IPS-18a (cell line): ENCODE data around the gene LYRM4.

Experiments used
- H3K27ac ChIP-seq: one replicate; pipeline ENCODE4 v1.5.1; 2013; ENCODE audit warnings: low read length
- H3K27me3 ChIP-seq: one replicate; pipeline ENCODE4 v1.6.1; 2013; ENCODE audit warnings: mild to moderate bottlenecking, low read length; ENCODE audit not compliant: control insufficient read depth, insufficient read depth
- H3K36me3 ChIP-seq: one replicate; pipeline ENCODE4 v1.6.1; 2013; ENCODE audit warnings: low read depth, low read length; ENCODE audit not compliant: control insufficient read depth
- H3K4me1 ChIP-seq: one replicate; pipeline ENCODE4 v1.6.1; 2013; ENCODE audit warnings: low read depth, low read length; ENCODE audit not compliant: control insufficient read depth
- H3K4me3 ChIP-seq: one replicate; pipeline ENCODE4 v1.5.1; 2013; ENCODE audit warnings: low read length
- H3K9ac ChIP-seq: one replicate; pipeline ENCODE4 v1.6.1; 2013; ENCODE audit warnings: mild to moderate bottlenecking, low read length, moderate library complexity
- H3K9me3 ChIP-seq: one replicate; pipeline ENCODE4 v1.6.1; 2013; ENCODE audit warnings: low read depth, low read length; ENCODE audit not compliant: control insufficient read depth

Gene LYRM4

DNA sequence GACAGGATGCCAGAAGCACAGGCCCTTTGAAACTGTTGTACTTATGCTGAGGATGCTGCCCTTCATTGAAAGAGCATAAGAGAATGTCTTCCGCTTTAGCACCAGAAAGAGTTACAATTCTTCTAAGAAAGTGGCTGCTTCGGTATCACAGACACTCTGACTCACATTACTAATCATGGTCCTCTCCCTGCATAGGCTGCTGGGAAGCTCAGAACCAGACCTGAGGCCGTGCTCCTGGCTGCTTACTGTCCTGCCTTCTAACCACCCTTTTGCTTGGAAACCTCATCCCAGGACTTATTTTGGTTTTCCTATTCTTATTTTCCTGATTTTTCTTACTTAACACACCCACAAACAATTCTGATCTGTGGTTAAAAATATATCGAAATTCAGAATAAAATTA, 22.9 kb downstream of the LYRM4 start:
- no peaks in the 10 kb centered on the region for H3K9me3 ChIP-seq
- no peak overlapping the region for H3K4me3 ChIP-seq
- no peak overlapping the region for H3K27ac ChIP-seq
- no peak overlapping the region for H3K9ac ChIP-seq
- no peaks in the 10 kb centered on the region for H3K36me3 ChIP-seq
- H3K4me1 ChIP-seq, result peaks cover 12% of the 10 kb centered on the region
- H3K27me3 ChIP-seq, result no peaks in the 10 kb centered on the region

DNA sequence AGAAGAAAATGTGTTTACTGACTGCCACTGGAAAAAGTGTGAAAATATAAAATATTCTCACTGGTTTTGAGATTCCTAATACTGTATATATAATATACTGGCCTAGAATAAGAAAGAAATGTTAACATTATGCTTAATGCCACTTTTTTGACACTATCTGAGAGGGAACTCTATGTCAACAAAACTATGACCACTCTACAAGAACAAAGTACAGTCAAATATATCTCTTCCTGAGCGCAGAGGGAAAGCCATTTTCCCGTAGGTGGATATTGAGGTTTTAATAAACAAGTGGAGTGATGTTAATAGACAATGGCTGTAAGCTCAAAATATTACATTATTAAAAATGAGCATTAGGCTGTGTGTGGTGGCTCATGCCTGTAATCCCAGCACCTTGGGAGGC, 24.9 kb downstream of the LYRM4 start:
- H3K27ac ChIP-seq, result no peak overlapping the region
- H3K4me1 ChIP-seq, result peaks cover 9% of the 10 kb centered on the region

DNA sequence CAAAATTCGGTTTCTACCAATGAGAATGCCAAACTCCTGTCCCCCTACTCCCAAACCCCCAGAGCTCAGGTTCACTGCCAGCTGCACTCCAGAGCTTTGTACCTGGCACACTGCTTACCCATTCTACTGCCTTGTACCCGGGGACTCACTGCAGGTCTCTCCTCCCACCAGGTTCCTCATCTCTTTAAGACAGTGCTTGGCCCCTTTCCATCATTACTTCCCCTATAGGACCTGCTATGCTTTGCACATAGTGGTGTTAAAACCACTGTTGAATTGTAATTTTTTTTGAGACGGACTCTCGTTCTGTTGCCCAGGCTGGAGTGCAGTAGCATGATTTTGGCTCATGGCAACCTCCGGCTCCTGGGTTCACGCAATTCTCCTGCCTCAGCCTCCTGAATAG, 25.9 kb downstream of the LYRM4 start:
- Histone ChIP-seq H3K27ac (no peak overlapping the region), H3K9ac (no peak overlapping the region), H3K4me3 (no peak overlapping the region), H3K4me1 (peaks cover 9% of the 10 kb centered on the region), H3K36me3 (no peaks in the 10 kb centered on the region), H3K9me3 (no peaks in the 10 kb centered on the region), H3K27me3 (no peaks in the 10 kb centered on the region)

More for the DNA sequence above, 24.9 kb downstream of the LYRM4 start:
- Histone ChIP-seq H3K9me3 (no peaks in the 10 kb centered on the region), H3K4me3 (no peak overlapping the region), H3K36me3 (no peaks in the 10 kb centered on the region), H3K27me3 (no peaks in the 10 kb centered on the region), H3K9ac (no peak overlapping the region)

DNA sequence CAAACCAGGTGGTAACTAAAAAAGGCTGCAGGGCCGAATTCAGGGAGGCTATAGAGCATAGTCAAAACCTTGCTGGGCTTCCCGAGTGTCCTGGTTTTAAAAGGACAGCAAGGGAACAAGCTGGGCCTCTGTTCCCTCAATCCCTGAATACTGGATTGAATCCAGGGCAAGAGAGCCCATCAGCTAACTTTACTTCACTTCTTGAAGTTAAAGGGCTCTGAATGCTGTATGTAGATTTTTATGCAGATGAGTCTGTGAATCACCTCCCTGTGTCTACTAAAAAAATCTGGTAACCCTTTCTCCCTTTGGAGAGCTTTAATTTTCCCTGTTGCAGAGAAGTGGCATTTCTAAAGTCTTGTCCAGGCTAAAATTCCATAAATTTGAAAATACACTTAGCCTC, 29.5 kb downstream of the LYRM4 start:
- Histone ChIP-seq H3K9me3 (no peaks in the 10 kb centered on the region), H3K36me3 (no peaks in the 10 kb centered on the region), H3K4me1 (peaks cover 9% of the 10 kb centered on the region), H3K27ac (no peak overlapping the region), H3K4me3 (no peak overlapping the region), H3K9ac (no peak overlapping the region), H3K27me3 (no peaks in the 10 kb centered on the region)

DNA sequence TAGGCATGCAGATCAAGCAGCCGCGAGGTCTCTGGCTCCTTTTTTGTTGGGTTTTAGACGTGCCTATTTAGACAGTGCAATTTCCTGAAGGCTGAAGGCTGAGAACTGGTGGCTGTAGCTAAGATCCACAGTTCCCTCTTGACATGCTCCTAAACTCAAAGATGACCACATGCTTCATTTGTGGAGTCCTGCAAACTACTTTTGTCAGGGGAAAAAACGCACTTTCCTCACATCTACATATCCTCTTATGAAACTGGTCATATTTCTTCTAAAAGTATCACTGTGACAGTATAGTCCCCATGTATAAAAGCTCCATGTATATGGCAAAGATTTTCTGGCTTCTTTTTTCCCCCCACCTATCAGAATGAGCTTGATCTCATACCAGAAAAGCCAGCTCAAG, 30.7 kb downstream of the LYRM4 start:
- Histone ChIP-seq H3K9me3 (no peaks in the 10 kb centered on the region), H3K27me3 (no peaks in the 10 kb centered on the region), H3K4me3 (no peak overlapping the region), H3K9ac (no peak overlapping the region), H3K36me3 (no peaks in the 10 kb centered on the region), H3K4me1 (peaks cover 9% of the 10 kb centered on the region), H3K27ac (no peak overlapping the region)

DNA sequence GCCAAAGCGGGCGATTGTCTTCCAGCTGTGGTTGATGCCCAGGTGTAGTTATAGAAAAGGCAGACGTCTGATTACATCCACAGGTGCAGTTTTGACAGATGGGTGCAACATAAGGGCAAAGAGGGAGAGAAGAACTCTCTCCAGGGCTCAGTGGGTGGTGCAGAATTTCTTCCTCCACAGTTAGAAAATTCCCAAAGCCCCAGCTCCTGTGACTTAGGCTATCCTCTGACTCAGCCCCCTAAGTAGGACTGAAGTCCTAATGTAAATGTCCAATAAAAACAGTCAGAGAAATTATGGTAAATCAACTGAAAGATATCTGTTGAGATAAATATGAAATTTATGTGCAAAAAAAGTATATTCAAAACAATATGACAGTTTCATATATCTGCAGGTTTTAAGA, 31.4 kb downstream of the LYRM4 start:
- Histone ChIP-seq H3K9me3 (no peaks in the 10 kb centered on the region), H3K36me3 (no peaks in the 10 kb centered on the region), H3K4me3 (no peak overlapping the region), H3K27ac (no peak overlapping the region), H3K9ac (no peak overlapping the region), H3K4me1 (peaks cover 9% of the 10 kb centered on the region), H3K27me3 (no peaks in the 10 kb centered on the region)

DNA sequence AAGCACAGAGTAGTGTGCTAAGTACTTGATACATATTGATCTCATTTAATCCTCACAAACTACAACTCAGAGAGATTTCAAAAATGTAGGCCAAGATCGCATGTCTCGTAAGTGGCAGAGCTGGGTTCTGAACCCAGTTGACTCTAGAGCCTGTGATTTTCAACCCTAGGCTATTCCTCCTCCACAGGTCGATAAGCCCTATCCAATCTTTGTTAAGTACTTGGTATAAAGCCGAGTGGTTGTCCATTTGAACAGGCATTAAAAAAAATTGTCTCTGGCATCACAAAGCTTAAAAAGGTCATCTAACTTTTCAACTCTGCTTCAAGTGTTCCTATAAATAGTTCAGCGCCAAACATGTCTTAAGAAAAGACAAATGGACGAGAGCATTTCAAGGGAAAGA, 37.4 kb downstream of the LYRM4 start:
- Histone ChIP-seq H3K4me1 (peaks cover 4% of the 10 kb centered on the region), H3K9me3 (no peaks in the 10 kb centered on the region), H3K9ac (no peak overlapping the region), H3K27ac (no peak overlapping the region), H3K36me3 (no peaks in the 10 kb centered on the region), H3K27me3 (no peaks in the 10 kb centered on the region), H3K4me3 (no peak overlapping the region)

DNA sequence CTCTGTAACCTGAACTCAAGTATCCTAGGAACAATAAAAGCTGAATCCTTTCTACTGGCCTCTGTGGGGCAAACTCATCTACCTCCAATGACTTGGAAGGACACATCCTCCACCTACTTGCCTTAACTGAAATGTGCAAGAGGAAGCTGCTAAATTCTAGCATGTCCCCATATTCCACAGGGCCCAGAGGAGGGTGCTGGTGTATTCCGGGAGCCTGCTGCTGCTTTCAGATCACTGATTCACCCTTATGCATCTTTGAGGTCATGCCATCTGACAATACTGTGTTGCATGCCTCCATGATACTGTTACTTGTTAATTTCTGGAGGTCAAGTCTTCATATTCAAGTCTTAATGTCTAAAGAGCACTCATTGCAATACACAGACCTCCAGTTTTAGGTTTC, 40.3 kb downstream of the LYRM4 start:
- Histone ChIP-seq H3K27me3 (no peaks in the 10 kb centered on the region), H3K9me3 (no peaks in the 10 kb centered on the region), H3K9ac (no peak overlapping the region), H3K27ac (no peak overlapping the region), H3K4me1 (peaks cover 4% of the 10 kb centered on the region), H3K36me3 (no peaks in the 10 kb centered on the region), H3K4me3 (no peak overlapping the region)

DNA sequence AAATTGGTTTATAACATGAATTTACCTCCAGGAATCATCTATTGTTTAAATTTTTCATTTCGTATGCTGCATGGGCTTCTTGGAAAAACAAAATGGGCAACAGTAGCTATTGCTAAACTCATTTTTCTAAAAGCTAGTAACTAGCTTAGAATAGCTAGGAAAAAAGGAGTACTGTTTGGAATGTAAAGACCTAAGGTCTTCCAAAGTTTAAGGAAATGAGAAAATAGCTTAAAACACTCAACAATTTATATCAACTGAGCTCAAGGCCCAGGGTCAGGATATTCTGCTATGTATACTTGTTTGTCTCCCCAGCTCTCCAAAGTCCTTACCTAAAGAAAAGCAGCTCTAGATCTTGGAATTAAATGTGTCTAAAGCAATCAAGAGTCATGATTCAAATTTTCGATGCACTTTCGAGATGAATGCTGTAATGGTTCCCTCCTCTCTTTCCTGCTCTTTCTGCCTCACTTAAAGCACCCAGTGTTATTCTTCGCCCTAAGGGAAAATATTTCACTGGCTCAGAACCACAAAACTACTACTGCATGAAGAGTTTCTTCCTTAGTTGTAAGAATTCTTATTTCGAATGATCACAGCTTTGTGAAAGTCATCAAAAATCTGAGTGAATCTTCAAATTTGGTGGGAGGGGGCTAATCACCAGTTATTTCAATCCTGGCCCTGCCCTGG, 41.6 kb downstream of the LYRM4 start:
- no peak overlapping the region for H3K9ac ChIP-seq
- H3K9me3 ChIP-seq, result no peaks in the 10 kb centered on the region
- no peak overlapping the region for H3K4me3 ChIP-seq
- H3K4me1 ChIP-seq, result peaks cover 4% of the 10 kb centered on the region
- no peaks in the 10 kb centered on the region for H3K27me3 ChIP-seq
- no peaks in the 10 kb centered on the region for H3K36me3 ChIP-seq
- no peak overlapping the region for H3K27ac ChIP-seq

DNA sequence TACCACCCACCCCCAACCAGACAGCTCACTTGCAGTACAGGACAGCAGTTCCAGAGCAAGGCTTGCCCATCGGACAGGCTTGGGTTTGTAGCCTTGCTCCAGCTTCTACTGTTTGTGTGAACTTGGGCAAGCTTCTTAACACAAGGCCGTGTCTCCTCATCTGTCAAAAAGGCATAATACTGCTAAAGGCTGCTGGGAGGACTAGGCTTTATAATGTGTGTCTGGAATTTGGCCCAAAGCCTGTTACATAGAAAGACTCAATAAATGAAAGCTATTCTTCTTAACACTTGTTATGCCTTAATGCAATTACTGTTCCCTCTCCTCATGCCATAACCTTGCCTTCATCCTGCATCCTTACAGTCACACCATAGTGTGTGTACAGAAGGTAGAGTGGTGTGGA, 43.4 kb downstream of the LYRM4 start:
- Histone ChIP-seq H3K4me1 (peaks cover 4% of the 10 kb centered on the region), H3K4me3 (no peak overlapping the region), H3K36me3 (peaks cover 11% of the 10 kb centered on the region), H3K27ac (no peak overlapping the region), H3K9ac (no peak overlapping the region), H3K9me3 (no peaks in the 10 kb centered on the region), H3K27me3 (no peaks in the 10 kb centered on the region)

DNA sequence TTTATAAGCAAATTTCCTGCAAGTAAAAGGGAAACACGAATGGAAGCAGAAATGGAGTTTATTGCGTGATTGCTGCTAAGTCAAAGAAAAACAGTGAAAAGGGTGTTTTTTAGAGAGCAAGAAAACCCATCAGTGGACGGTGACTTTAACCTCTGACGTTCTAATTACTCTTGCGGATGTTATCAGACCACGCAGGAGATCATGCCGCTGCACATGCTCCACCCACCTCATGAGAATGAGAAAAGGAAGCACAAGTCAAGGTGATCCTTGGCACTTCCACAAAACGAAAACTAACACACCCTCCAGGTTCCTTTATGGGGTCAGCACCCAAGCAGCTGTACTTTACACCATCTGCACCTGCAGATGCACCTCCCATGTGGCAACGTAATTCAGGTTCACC, 45.0 kb downstream of the LYRM4 start:
- H3K9ac ChIP-seq, result no peak overlapping the region
- no peak overlapping the region for H3K4me3 ChIP-seq
- no peak overlapping the region for H3K27ac ChIP-seq
- H3K4me1 ChIP-seq, result peaks cover 4% of the 10 kb centered on the region
- no peaks in the 10 kb centered on the region for H3K27me3 ChIP-seq
- H3K9me3 ChIP-seq, result no peaks in the 10 kb centered on the region
- peaks cover 11% of the 10 kb centered on the region for H3K36me3 ChIP-seq

DNA sequence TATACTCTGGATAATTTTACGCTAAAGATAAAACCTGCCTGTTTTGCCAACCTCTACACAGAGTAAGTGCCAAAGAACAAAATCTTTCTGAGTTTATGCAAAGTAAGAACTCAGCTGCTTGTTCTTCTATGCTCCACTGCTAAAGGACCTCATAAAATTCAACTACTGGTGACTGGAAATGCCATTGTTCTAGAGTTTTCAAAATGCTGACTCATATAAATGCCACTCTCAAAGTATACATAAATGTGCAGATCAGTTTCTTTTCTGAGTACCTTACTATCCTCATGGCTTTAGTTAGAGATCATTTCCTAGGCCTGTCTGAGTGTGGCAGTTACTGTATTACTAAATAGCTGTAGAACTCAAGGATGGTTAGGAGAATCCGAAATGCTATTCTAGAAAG, 45.6 kb downstream of the LYRM4 start:
- H3K4me3 ChIP-seq, result no peak overlapping the region
- no peaks in the 10 kb centered on the region for H3K27me3 ChIP-seq
- peaks cover 4% of the 10 kb centered on the region for H3K4me1 ChIP-seq
- no peaks in the 10 kb centered on the region for H3K9me3 ChIP-seq
- peaks cover 11% of the 10 kb centered on the region for H3K36me3 ChIP-seq
- H3K27ac ChIP-seq, result no peak overlapping the region
- no peak overlapping the region for H3K9ac ChIP-seq
